ENCODE results near the gene CLDN4.

CLDN4 gene

GRCh38 chr7:73872056-73872908 is 41.5 kb downstream of the CLDN4 start:
- DNase-seq (ENCODE audit: low read depth in 2 of 2): no peak

GRCh38 chr7:73876361-73876760 is 45.6 kb downstream of the CLDN4 start:
- DNase-seq (ENCODE audit: low read depth in 2 of 2): no peak

DNA sequence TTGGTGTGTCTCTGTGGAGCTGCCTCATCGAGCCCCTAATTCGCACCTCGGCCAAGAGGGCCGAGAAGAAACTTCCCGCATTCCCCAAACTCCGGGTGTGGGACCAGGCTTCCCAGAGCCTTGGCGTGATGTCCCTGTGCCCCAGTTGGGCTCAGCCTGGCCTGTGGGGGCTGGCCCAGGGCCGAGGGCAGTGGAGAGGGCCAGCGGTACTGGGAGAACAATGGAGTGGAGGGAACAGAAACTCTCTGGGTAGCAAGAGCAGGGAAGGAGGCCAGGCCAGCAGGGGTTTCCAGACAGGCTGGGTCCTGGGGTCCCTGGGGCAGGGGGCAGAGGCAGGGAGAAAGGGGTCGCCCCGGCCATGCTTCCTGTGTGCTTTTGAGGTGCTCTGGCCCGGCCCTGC is 46.2 kb downstream of the CLDN4 start:
- no peak for DNase-seq (ENCODE audit: low read depth in 2 of 2)

DNA sequence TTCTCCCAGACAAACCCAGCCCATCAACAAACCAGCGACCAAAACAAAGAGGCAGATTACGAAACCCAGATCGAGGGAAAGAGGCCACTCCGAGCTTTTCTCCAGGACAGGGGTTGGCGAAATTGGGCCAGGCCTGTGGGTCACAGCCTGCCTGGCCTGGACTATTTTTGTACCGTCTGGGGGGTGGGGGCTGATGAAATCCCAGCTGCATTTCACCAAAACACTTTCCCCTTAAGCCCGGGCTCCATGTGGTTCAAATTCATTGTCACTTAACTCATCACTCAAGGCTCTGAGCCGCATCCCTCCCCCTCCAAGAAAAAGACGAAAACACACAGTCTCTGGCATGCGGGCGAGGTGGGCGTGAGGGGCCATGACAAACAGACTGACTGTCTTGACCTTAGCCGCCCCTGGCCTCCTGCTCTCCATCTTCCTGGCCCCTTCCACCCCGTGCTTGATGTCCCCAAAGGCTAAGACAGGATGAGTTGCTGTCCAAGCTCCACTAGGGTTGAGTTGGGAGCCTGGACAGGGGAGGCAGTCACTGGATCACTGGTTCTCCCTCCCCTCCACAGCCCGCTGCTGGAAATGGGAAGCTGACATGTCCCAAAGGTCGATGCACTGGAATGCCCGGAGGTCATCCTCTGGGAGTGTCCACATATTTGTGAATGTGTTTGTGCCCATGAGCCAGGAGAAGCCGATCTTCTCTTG is 49.3 kb downstream of the CLDN4 start:
- DNase-seq (ENCODE audit: low read depth in 2 of 2): no peak

GRCh38 chr7:73880755-73881328 is 50.0 kb downstream of the CLDN4 start:
- no peak for DNase-seq (ENCODE audit: low read depth in 2 of 2)

GRCh38 chr7:73881352-73882046 is 50.7 kb downstream of the CLDN4 start:
- no peak for DNase-seq (ENCODE audit: low read depth in 2 of 2)

GRCh38 chr7:73882047-73882402 is 51.2 kb downstream of the CLDN4 start:
- no peak for DNase-seq (ENCODE audit: low read depth in 2 of 2)
